ENCODE measurements around the gene LRRK1.
"Not testable (repeated sequence)": the region's sequence is repeated elsewhere in the genome, so short reads cannot be mapped to it uniquely, and the experiment has no call there.

LRRK1 gene

DNA sequence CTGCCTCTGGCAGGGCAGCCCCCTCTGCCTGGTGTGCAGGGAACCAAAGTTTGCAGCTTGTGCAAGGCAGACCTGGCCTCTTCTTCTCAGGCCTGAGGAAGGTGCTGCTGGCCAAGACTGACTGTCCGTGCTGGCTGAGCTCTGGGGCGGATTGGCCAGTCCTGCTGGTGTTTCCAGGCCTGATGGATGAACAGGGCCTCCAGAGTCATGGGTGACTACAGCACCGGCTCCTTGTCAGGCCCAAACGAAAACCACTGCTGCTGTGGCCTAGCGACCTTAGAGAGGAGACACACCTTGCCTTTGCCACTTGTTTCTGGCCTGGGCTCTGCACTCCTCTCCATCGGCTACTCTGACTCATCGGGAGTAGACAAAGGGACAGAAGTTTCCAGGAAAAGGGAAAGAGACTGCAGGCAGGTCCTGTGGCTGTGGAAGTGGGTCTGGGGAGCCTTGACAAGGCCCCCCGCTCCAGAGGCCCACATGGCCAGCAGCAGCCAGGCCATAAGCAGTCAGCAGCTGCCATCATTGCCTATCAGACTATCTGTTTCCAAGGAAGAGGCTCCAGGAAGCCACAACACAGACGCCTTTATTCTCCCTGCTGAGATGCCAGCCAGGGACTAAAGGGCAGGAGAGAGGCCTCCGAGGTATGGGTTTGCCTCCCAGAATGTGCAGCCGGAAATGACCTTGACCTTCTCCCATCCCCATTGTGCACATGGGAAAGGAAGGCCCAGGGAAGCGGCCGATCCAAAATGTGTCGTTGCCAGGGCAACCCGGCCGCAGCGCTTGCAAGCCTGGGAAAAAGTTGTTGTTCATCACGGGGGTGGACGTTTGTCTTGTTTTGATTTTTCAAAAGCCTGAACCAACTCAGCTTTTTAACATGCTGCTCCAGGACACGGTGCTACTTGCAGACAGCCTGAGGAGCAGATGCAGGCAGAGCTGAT is 172.2 kb downstream of the LRRK1 start:
- TF ChIP-seq ZFX (IDR thresholded peaks at IDR 0.05): no peak
- TF ChIP-seq, protein P1, sequence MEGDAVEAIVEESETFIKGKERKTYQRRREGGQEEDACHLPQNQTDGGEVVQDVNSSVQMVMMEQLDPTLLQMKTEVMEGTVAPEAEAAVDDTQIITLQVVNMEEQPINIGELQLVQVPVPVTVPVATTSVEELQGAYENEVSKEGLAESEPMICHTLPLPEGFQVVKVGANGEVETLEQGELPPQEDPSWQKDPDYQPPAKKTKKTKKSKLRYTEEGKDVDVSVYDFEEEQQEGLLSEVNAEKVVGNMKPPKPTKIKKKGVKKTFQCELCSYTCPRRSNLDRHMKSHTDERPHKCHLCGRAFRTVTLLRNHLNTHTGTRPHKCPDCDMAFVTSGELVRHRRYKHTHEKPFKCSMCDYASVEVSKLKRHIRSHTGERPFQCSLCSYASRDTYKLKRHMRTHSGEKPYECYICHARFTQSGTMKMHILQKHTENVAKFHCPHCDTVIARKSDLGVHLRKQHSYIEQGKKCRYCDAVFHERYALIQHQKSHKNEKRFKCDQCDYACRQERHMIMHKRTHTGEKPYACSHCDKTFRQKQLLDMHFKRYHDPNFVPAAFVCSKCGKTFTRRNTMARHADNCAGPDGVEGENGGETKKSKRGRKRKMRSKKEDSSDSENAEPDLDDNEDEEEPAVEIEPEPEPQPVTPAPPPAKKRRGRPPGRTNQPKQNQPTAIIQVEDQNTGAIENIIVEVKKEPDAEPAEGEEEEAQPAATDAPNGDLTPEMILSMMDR (conservative IDR thresholded peaks at IDR 0.05): no peak
- no peak overlapping the region for H3K27ac ChIP-seq

DNA sequence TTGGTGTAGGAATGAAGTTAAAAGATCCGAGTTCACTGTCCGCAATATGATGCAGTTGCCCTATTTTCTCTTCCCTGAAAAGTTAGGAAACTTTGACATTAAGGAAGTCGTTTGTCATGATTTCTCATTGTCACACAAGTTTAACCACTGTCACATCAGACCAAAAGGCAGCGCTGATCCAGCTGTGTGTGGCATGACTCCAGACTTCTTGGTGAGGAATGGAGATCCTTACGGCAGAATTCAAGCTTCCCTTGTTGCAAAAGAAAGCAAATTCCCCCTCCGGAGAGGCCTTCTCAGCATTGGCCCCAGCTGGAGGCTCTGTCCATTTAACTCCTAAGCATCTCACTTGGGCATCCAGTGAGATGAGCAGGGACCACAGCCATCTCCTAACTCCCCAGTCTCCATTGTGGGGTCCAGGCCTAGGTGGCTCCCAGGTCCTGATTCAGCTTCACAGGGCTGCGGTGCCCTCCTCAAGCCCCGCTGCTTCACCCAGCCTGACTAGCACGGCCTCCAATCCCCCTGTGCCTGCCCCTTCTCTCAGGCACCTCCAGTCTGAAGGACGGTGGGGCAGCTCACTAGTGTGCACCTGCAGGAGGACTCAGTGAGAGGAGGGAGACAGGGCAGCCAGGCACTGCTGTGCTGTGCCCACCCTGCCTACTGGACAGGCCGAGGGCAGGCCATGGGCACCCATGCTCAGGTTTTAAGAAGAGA is 173.2 kb downstream of the LRRK1 start:
- TF ChIP-seq, protein P1 (conservative IDR thresholded peaks at IDR 0.05): no peak
- no peak for TF ChIP-seq ZFX (IDR thresholded peaks at IDR 0.05)

DNA sequence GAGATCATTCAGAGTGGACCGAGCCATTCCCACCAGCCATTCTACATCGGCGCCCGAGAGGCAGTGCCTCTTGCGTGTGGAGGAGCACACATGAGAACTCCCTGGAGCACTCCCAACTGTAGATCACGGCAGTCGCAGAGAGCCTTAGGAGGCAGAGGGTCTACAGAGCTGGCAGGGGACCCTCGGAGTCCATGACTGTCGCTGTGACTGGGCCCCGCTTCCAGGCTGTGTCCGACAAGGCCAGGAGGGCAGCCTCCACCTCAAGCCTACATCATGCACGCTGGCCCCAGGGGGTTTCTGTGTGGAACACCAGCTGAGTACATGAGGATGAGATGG is 173.7 kb downstream of the LRRK1 start:
- no peak for TF ChIP-seq ZFX (IDR thresholded peaks at IDR 0.05)
- TF ChIP-seq, protein P1 (conservative IDR thresholded peaks at IDR 0.05): no peak
- H3K27ac ChIP-seq: no peak overlapping the region

More for the DNA sequence above, 173.2 kb downstream of the LRRK1 start:
- no peak overlapping the region for H3K27ac ChIP-seq

DNA sequence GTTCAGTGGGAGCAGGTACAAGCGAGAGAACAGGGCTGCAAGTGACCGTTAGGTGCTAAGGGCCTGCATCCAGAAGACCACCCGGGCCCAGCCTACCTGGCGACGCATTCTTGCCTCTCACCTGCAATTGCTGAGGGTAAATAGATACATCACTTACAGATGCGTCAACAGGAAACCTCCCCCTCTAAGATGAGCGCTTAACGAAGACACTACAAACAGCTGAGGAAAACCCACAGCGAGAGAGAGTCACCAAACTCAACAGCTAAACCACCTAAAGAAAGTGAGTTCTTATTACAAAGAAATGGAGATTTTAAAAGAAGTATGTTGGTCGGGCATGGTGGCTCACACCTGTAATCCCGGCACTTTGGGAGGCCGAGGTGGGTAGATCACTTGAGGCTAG is 174.8 kb downstream of the LRRK1 start:
- TF ChIP-seq, protein P1 (conservative IDR thresholded peaks at IDR 0.05): no peak
- TF ChIP-seq ZFX (IDR thresholded peaks at IDR 0.05): no peak

DNA sequence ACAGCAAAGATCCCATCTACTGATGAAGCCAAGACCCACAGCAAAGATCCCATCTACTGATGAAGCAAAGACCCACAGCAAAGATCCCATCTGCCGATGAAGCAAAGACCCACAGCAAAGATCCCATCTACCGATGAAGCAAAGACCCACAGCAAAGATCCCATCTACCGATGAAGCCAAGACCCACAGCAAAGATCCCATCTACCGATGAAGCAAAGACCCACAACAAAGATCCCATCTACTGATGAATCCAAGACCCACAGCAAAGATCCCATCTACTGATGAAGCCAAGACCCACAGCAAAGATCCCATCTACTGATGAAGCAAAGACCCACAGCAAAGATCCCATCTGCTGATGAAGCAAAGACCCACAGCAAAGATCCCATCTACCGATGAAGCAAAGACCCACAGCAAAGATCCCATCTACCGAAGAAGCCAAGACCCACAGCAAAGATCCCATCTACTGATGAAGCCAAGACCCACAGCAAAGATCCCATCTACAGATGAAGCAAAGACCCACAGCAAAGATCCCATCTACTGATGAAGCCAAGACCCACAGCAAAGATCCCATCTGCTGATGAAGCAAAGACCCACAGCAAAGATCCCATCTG is 176.7 kb downstream of the LRRK1 start:
- not testable (repeated sequence) for H3K27ac ChIP-seq

More for the DNA sequence above, 174.8 kb downstream of the LRRK1 start:
- no peak overlapping the region for H3K27ac ChIP-seq

DNA sequence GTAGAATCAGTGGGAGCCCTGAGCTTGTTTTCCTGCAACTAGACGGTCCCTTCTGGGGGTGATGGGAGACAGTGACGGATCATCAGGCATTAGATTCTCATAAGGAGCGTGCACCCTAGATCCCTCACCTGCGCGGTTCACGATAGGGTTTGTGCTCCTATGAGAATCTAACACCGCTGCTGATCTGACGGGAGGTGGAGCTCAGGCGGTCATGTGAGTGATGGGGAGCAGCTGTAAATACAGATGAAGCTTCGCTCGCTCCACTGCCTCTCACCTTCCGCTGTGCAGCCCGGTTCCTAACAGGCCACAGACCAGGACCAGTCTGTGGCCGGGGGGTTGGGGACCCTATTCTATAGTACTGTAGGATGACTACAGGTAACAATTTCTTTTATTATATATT is 178.0 kb downstream of the LRRK1 start:
- H3K27ac ChIP-seq: no peak overlapping the region
- no peak for TF ChIP-seq ZFX (IDR thresholded peaks at IDR 0.05)
- TF ChIP-seq, protein P1 (conservative IDR thresholded peaks at IDR 0.05): no peak

DNA sequence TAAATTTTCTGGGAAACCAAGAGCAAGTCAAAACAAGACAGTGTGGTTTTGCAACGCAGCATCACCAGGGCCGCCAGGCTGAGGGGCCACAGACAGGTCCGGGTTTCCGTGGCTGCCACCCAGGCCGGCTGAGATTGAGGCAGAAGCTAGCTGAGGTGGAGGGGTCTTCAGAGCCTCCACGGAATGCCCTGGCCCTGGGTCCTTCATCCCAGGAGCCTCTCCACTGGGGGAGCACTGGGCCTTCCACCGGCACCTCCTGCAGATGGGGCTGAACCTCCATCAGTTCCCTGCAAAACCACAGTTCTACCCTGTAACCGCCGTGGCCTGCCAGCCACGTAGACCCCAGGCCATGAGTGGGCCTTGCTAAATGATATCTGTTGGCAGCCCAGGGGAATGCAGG is 180.0 kb downstream of the LRRK1 start:
- no peak overlapping the region for H3K27ac ChIP-seq
- TF ChIP-seq ZFX (IDR thresholded peaks at IDR 0.05): no peak
- TF ChIP-seq, protein P1 (conservative IDR thresholded peaks at IDR 0.05): no peak

Data from C4-2B (cell line).